Measurements from ENCODE around the gene CPNE4.

Gene CPNE4

GRCh38 chr3:131669600-131669999 is 365.2 kb downstream of the CPNE4 start:
- DNase-seq, result no peak

DNA sequence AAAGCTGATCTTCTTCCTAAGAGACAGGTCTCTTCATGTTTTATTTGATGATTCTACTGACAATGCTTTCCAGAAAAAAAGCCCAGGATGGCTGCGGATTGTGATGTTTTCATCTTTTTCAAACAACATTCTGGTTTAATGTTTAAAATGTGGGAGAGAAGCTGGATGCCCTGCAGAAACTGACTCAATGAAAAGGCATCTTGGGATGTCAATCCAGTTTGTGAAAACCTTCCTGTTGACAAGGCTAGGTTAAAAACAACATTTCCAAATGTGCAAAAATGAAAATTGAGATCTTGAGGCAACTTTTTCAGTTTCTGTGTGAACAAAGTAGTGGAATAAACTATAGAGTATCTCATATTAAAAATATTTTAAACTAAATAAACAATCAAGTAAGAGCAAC is 376.0 kb downstream of the CPNE4 start:
- no peak for DNase-seq

DNA sequence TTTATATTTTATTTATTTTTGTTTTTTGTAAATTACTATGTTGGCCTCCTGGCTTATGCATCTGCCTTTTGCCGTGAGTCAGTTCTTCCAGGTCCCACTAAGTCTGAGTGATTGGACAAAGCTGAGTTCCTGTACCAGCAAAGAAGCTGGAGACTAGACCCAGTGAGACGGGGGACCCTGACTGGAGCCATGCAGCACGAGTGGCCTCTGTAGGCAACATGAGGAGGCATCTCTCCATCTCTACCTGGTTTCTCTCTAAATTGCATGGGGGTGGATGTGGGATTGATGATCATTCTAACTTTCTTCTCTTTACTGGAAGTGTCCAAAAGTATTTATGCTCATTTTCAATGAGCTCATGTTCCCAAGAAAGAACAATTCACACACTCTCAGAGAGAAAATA is 376.7 kb downstream of the CPNE4 start:
- no peak for DNase-seq

GRCh38 chr3:131655070-131655690 is 379.6 kb downstream of the CPNE4 start:
- DNase-seq, result no peak

GRCh38 chr3:131645638-131646037 is 389.2 kb downstream of the CPNE4 start:
- no peak for DNase-seq

- no peak for DNase-seq
These were observed 398.5 kb downstream of the CPNE4 start for GRCh38 chr3:131636266-131636775.

DNA sequence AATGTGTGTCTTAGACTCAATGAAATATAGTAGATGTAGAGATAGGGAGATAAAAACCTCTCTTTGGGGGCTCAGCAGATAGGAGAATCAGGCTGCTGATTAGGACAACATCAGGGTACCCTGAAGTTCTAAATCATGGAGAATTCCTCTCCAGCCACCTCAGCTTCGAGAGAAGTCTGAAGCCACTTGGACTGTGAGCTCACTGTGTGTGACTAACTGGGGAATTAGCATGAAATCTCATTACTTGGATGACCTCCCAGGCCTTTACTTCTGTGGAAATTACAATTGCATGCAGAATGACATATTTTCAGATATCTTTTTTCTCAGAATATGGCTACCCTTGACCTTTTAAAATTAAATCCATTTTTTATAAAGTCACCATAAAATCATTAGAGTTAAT is 404.0 kb downstream of the CPNE4 start:
- DNase-seq, result no peak

- DNase-seq, result no peak
These were observed 404.7 kb downstream of the CPNE4 start for GRCh38 chr3:131630097-131630496.

GRCh38 chr3:131623431-131623830 is 411.4 kb downstream of the CPNE4 start:
- no peak for DNase-seq

GRCh38 chr3:131622726-131623125 is 412.1 kb downstream of the CPNE4 start:
- no peak for DNase-seq

GRCh38 chr3:131620977-131621376 is 413.8 kb downstream of the CPNE4 start:
- DNase-seq, result no peak

- no peak for DNase-seq
These were observed 415.0 kb downstream of the CPNE4 start for GRCh38 chr3:131619821-131620220.

DNA sequence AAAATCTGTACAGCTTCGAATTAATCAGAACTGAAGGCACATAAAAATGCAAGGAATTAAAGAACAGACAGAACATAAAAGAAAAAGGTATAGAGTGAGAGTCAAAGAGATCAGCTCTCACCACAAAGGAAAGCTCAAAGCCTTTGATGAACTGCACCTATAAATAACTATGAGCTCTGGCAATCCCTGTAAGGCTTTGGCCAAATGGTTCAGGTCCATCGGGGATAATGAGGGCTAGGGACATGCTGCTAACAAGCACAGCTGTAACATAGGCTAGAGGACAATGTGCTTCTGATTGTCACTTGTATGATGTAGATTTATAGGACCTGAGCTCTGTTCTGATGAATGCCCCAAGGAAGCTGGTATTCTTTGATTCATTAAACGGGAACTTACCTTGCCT is 418.1 kb downstream of the CPNE4 start:
- no peak for DNase-seq

DNA sequence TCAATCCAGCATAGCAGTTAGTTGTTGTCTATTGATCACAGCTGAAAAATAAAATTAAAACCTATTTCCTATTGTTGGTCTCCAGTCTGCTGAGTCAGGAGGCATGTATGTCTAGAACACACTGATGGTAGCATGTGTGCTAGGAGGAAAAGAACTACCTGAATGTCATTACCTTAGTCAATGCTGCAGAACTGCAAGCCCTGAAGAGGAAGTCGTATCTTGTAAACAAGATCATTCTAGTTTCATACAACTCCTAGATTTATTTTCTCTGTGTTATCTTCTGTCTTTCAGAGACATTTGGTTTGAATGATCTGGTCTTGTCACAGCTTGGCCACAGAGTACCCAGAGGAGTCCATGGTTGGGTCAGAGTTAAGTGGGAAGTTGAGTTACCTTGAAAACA is 422.1 kb downstream of the CPNE4 start:
- DNase-seq, result no peak

DNA sequence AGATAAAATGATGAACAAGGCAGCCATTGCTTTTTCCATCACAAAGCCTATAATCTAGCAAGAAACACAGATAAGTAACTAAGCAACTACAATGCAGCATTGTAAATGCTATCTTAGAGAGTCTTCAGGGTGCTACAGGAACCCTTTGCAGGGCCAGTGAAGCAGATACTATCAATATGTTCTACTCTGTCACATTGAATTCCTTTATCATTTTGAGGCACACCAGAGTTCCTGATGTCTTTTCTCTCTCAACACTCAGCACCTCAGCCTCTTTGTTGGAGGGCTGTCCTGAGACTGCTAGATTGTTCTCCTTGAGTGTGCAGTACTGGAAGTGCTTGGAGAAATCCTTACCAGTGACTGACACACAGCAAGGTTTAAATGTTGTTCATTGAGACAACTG is 424.6 kb downstream of the CPNE4 start:
- no peak for DNase-seq

DNA sequence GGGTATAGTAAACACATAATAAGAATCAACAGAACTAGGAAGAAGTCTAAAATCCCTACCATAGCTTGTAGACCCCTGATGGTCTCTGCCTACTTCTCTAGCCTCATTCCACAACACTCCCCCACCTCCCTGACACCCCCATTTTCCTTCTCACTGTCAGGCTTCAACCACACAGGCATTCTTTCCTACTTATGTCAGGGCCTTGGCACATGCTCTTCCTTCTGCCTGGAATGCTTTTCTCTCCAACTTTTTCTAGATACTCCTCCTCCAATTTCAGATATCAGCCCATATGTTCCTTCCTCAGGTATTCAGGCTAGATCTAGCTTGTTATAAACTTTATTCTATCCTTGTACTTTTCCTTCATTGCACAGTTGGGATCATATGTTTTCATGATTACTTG is 426.1 kb downstream of the CPNE4 start:
- DNase-seq, result no peak

DNA sequence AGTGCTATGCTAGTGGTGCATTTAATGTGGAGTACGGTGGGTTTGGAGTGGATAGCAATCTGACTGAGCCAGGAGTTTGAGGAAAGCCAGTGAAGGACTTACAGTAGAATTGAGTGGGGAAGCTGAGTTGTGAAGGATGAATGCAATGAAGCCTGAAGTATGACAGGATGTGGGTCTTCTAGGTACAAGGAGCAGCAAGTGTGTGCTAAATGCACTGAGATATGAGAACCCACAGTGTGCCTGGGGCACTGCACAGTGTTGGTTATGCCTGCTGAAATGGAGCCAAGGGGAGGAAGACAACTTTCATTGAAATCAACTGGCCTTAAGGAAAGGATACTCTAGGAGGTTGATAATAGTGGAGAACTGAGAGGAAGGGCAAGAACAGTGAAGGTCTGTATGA is 426.5 kb downstream of the CPNE4 start:
- DNase-seq, result no peak

GRCh38 chr3:131605916-131606315 is 428.9 kb downstream of the CPNE4 start:
- DNase-seq, result no peak

DNA sequence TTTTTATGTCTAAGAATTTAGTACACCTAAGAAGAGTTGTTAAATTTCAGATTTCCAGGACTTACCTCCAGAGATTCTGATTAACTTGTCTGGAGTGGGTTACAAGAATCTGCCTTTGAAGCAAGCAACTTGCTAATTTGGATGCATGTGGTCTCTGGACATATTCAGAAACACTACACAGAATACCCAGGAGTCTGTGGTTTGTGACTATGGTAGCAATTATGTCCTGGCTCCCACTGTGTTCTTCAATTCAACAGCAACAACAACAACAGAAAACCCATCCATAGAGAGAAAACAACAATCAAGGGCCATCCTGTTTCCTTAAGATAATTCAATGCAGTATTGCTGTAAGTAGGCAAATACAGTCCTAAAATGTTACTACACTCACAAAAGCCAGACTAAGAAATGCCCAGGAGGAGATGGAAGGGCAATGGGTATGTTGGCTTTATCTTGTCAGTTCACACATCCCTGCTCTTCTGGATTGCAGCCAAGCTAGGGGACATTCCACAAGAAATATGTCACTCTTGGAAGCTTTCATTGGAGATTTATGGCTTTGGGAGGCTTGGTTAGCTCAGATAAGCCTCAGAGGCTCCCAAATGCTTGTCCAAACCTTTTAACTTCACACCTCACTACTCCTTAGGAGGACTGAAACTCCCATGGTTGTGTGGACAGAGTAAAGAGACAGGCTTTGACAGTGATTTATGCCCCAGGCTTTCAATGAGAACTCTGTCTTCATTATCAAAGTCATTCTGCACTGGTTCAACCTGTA is 432.6 kb downstream of the CPNE4 start:
- DNase-seq, result no peak

DNA sequence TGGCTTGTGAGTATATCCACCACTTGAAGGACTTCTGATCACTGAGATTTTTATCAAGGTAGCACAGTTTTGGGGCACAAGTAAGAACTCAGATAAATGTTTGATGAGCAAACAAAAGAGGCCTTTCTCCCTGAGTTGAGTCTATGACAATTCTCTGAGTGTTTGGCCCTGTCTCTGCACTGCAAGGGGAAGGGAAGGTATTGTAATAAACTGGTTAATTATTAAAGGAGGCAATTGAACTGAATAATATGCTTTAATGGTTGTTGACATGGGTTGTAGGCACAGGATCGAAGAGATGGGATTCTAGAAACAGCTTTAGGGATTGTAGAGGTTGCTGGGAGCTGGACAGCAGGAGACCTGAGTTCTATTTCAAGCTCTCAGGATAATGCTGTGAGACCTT is 437.0 kb downstream of the CPNE4 start:
- DNase-seq, result no peak

GRCh38 chr3:131596884-131597283 is 437.9 kb downstream of the CPNE4 start:
- no peak for DNase-seq

GRCh38 chr3:131591394-131592014 is 443.3 kb downstream of the CPNE4 start:
- DNase-seq, result no peak

GRCh38 chr3:131586277-131586676 is 448.5 kb downstream of the CPNE4 start:
- no peak for DNase-seq

GRCh38 chr3:131582438-131582837 is 452.4 kb downstream of the CPNE4 start:
- no peak for DNase-seq
